ENCODE results near the gene SLAMF7. TPM values are rescaled to one million over a fixed set of nuclear protein-coding genes. Genes with fewer than 3 reads are reported as not detected.

The SLAMF7 gene
- total RNA-seq, 1 experiment from 2014 or later, result not detected

DNA sequence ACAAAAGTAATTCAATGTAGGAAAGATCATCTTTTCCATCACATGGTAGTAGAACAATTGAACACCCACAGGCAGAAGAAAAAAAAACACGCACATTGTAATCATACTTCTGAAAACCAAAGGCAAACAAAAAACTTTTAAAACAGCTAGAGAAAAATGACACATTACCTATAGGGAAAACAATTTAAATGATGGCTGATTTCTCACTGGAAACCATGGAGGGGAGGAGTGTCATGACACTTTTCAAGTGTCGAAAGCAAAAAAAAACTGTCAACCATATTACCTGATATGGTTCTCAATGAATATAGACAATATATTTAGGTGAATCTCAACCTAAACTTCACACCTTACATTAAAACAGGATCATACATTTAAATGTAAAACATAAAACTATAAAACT lies 776 bp upstream of the SLAMF7 start:
- H3K9me3 Mint-ChIP-seq (ENCODE audit: unreplicated experiment), result no peaks in the 10 kb centered on the region
- POLR2A ChIA-PET, result no interaction called here
- no peaks in the 10 kb centered on the region for H3K4me1 Mint-ChIP-seq (ENCODE audit: low read depth, unreplicated experiment)
- intact Hi-C loops (cut with micrococcal nuclease; ENCODE audit: unreplicated experiment), result no loop called here
- no TSS peak for BruUV-seq (replicated peaks)
- TF ChIP-seq, protein P1, sequence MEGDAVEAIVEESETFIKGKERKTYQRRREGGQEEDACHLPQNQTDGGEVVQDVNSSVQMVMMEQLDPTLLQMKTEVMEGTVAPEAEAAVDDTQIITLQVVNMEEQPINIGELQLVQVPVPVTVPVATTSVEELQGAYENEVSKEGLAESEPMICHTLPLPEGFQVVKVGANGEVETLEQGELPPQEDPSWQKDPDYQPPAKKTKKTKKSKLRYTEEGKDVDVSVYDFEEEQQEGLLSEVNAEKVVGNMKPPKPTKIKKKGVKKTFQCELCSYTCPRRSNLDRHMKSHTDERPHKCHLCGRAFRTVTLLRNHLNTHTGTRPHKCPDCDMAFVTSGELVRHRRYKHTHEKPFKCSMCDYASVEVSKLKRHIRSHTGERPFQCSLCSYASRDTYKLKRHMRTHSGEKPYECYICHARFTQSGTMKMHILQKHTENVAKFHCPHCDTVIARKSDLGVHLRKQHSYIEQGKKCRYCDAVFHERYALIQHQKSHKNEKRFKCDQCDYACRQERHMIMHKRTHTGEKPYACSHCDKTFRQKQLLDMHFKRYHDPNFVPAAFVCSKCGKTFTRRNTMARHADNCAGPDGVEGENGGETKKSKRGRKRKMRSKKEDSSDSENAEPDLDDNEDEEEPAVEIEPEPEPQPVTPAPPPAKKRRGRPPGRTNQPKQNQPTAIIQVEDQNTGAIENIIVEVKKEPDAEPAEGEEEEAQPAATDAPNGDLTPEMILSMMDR (IDR thresholded peaks at IDR 0.05; ENCODE audit: insufficient read depth in 1 of 2, low read depth in 1 of 2, low read length in 1 of 2, severe bottlenecking in 1 of 2, unreplicated experiment in 1 of 2), result no peak
- no peak overlapping the region for H3K27ac Mint-ChIP-seq (ENCODE audit: unreplicated experiment)
- H3K27me3 Mint-ChIP-seq (ENCODE audit: insufficient read depth, unreplicated experiment), result no peaks in the 10 kb centered on the region
- H3K4me1 ChIP-seq, result no peaks in the 10 kb centered on the region
- H3K27me3 ChIP-seq (replicated peaks; ENCODE audit: control insufficient read depth, insufficient read depth, low read length), result no peaks in the 10 kb centered on the region
- H3K4me3 ChIP-seq (ENCODE audit: low read depth, low read length), result no peak overlapping the region
- no peak overlapping the region for H3K4me3 Mint-ChIP-seq (ENCODE audit: unreplicated experiment)
- no peak for DNase-seq
- CTCF ChIA-PET, result no interaction called here
- no peaks in the 10 kb centered on the region for H3K36me3 ChIP-seq (ENCODE audit: control insufficient read depth, insufficient read depth, low read length)
- no peaks in the 10 kb centered on the region for H3K36me3 Mint-ChIP-seq (ENCODE audit: insufficient read depth, unreplicated experiment)
- H3K9me3 ChIP-seq, result peaks cover 11% of the 10 kb centered on the region; the same call in 1 of the 2 replicates

DNA sequence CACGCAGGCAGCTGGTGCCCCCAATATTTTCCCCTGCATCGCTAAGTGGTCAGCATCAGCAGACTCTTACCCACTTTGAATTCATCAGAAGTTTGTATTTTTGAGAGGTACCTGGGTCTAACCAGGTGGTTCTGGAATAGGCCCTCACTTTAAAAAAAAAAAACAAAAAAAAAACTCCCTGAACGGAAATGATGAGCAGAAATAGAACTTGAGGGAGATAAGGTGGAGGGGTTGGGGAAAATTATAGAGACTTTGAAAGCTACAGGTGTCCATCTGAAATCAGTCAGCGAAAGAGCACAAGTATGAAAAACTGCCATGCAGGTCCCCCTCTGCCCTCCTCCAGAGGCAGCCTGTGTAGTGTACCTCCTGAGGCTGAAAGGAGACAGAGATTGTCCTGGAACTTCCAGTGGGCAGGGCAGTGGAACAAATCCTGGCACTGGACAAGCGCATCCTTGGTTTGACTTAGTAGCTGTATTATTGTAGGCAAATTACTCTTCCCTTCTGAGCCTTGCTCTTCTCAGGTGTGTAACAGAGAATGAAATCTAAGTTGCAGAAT lies 1.2 kb downstream of the SLAMF7 start:
- Mint-ChIP-seq H3K27ac (ENCODE audit: unreplicated experiment) (no peak overlapping the region), H3K36me3 (ENCODE audit: insufficient read depth, unreplicated experiment) (no peaks in the 10 kb centered on the region), H3K4me1 (ENCODE audit: low read depth, unreplicated experiment) (no peaks in the 10 kb centered on the region), H3K27me3 (ENCODE audit: insufficient read depth, unreplicated experiment) (peaks cover 3% of the 10 kb centered on the region), H3K9me3 (ENCODE audit: unreplicated experiment) (no peaks in the 10 kb centered on the region), H3K4me3 (ENCODE audit: unreplicated experiment) (no peak overlapping the region)
- CTCF ChIA-PET, result no interaction called here
- Histone ChIP-seq H3K27me3 (replicated peaks; ENCODE audit: control insufficient read depth, insufficient read depth, low read length) (no peaks in the 10 kb centered on the region), H3K4me3 (ENCODE audit: low read depth, low read length) (no peak overlapping the region), H3K36me3 (ENCODE audit: control insufficient read depth, insufficient read depth, low read length) (no peaks in the 10 kb centered on the region), H3K9me3 (peaks cover 5% of the 10 kb centered on the region; the same call in 1 of the 2 replicates), H3K4me1 (no peaks in the 10 kb centered on the region)
- intact Hi-C loops (cut with micrococcal nuclease; ENCODE audit: unreplicated experiment), result no loop called here
- no peak for DNase-seq
- POLR2A ChIA-PET, result no interaction called here
- TF ChIP-seq, protein P1 (IDR thresholded peaks at IDR 0.05; ENCODE audit: insufficient read depth in 1 of 2, low read depth in 1 of 2, low read length in 1 of 2, severe bottlenecking in 1 of 2, unreplicated experiment in 1 of 2), result no peak
- no TSS peak for BruUV-seq (replicated peaks)

DNA sequence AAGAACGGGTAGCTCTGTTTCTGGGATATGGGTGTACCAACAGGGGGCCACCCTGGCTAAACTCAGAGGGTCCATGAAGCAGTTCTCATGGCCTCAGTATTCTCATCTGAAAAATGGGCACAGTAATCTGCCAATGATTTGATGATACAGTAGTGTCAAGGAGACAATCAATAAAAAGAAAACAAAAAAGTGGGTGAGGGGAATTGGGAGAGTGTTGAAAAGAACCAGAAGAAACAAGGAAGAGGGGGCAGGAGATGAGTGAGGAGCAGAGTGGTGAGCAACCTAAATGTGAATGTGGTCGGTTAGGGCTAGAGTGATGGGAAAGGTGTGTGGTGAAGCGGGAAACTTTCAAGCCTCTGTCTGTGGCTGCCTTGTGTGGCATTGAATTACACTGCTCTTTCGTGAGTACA lies 2.0 kb downstream of the SLAMF7 start:
- ChIA-PET POLR2A (no interaction called here), CTCF (no interaction called here)
- peaks cover 5% of the 10 kb centered on the region; the same call in 1 of the 2 replicates for H3K9me3 ChIP-seq
- H3K27ac Mint-ChIP-seq (ENCODE audit: unreplicated experiment), result no peak overlapping the region
- H3K4me3 ChIP-seq (ENCODE audit: low read depth, low read length), result no peak overlapping the region
- intact Hi-C loops (cut with micrococcal nuclease; ENCODE audit: unreplicated experiment), result no loop called here
- no peaks in the 10 kb centered on the region for H3K4me1 Mint-ChIP-seq (ENCODE audit: low read depth, unreplicated experiment)
- H3K9me3 Mint-ChIP-seq (ENCODE audit: unreplicated experiment), result no peaks in the 10 kb centered on the region
- no peak overlapping the region for H3K4me3 Mint-ChIP-seq (ENCODE audit: unreplicated experiment)
- H3K36me3 ChIP-seq (ENCODE audit: control insufficient read depth, insufficient read depth, low read length), result no peaks in the 10 kb centered on the region
- no peaks in the 10 kb centered on the region for H3K36me3 Mint-ChIP-seq (ENCODE audit: insufficient read depth, unreplicated experiment)
- H3K27me3 ChIP-seq (replicated peaks; ENCODE audit: control insufficient read depth, insufficient read depth, low read length), result no peaks in the 10 kb centered on the region
- no peaks in the 10 kb centered on the region for H3K4me1 ChIP-seq
- DNase-seq, result no peak
- peaks cover 3% of the 10 kb centered on the region for H3K27me3 Mint-ChIP-seq (ENCODE audit: insufficient read depth, unreplicated experiment)
- TF ChIP-seq, protein P1 (IDR thresholded peaks at IDR 0.05; ENCODE audit: insufficient read depth in 1 of 2, low read depth in 1 of 2, low read length in 1 of 2, severe bottlenecking in 1 of 2, unreplicated experiment in 1 of 2), result no peak
- BruUV-seq (replicated peaks), result no TSS peak

All from Caco-2 (cell line).